Measurements from ENCODE around the gene ZIC2.
"Not testable (repeated sequence)": the region's sequence is repeated elsewhere in the genome, so short reads cannot be mapped to it uniquely, and the experiment has no call there.

ZIC2 gene

GRCh38 chr13:100032642-100033041 is 51.1 kb downstream of the ZIC2 start:
- not testable (repeated sequence) for DNase-seq

- DNase-seq = no peak
Measured at GRCh38 chr13:100035936-100036335, 54.4 kb downstream of the ZIC2 start.

All from NCI-H1092 treated with DMSO at 0.1 percent for 48 hours (cell line).